Tibial nerve (tissue), 4 donors: ENCODE measurements around the gene TMBIM4. TPM values are rescaled to one million over a fixed set of nuclear protein-coding genes. Genes with fewer than 3 reads are reported as not detected.

ENCODE experiments used
- DNase-seq, 2 donors: peaks; one replicate each; pipeline ENCODE4 v3.0.0-alpha.2; 2019; ENCODE audit warnings: low spot score in 2 of 2
- H3K27ac ChIP-seq, 4 donors: fragments of 200-600 bp; sonication (generic) in 3 of 4; one replicate each; pipeline ENCODE4 v1.5.1; 2017 to 2019; ENCODE audit warnings: mild to moderate bottlenecking in 1 of 4
- H3K27me3 ChIP-seq, 2 donors: fragments of 200-600 bp; sonication (generic) in 1 of 2; one replicate each; pipeline versions ENCODE4 v1.5.1 to v1.6.0; 2017 to 2019
- H3K36me3 ChIP-seq, 3 donors: fragments of 200-600 bp; sonication (generic); one replicate each; pipeline ENCODE4 v1.5.1; 2018 to 2019
- H3K4me1 ChIP-seq, 4 donors: fragments of 200-600 bp; sonication (generic) in 3 of 4; one replicate each; pipeline ENCODE4 v1.5.1; 2017 to 2019
- H3K4me3 ChIP-seq, 4 donors: fragments of 200-600 bp; sonication (generic) in 3 of 4; one replicate each; pipeline ENCODE4 v1.5.1; 2017 to 2019; ENCODE audit warnings: mild to moderate bottlenecking in 1 of 4, moderate library complexity in 1 of 4
- H3K9me3 ChIP-seq, 4 donors: fragments of 200-600 bp; sonication (generic) in 3 of 4; one replicate each; pipeline ENCODE4 v1.5.1; 2017 to 2019
- EP300 ChIP-seq, 2 donors: sonication (generic); formaldehyde crosslinking; IDR thresholded peaks; one replicate each; pipeline ENCODE4 v1.6.1; 2017; ENCODE audit warnings: antibody characterized with exemption in 2 of 2, mild to moderate bottlenecking in 1 of 2
- POLR2A ChIP-seq, 2 donors: fragments of 450-650 bp; IDR thresholded peaks; one replicate each; pipeline ENCODE4 v1.6.1; 2017; ENCODE audit warnings: antibody characterized with exemption in 2 of 2, mild to moderate bottlenecking in 2 of 2, moderate library complexity in 2 of 2
- WGBS, 2 donors: methylation state at CpG; one replicate each; pipeline ENCODE4 v1.1.5; 2018; 5-methylcytosine and 5-hydroxymethylcytosine counted together
- total RNA-seq, 4 donors: library from RNA; depleted of rRNA; stranded (reverse); fragments of >200 nt; gene quantifications; one replicate each; pipeline ENCODE4 v1.1.0, GENCODE V29; 2016
- TF ChIP-seq, protein P1 (sequence below), 5 experiments: fragments of 200-600 bp in 3 of 5; fragments of 450-650 bp in 2 of 5; sonication (generic) in 3 of 5; IDR thresholded peaks; one replicate each; pipeline ENCODE4 v1.5.1; 2016 to 2019; ENCODE audit warnings: antibody characterized with exemption in 5 of 5, mild to moderate bottlenecking in 3 of 5, moderate library complexity in 2 of 5

TMBIM4 gene
- total RNA-seq, 4 donors from 2014 or later: 101 to 229 (median 199) TPM

DNA sequence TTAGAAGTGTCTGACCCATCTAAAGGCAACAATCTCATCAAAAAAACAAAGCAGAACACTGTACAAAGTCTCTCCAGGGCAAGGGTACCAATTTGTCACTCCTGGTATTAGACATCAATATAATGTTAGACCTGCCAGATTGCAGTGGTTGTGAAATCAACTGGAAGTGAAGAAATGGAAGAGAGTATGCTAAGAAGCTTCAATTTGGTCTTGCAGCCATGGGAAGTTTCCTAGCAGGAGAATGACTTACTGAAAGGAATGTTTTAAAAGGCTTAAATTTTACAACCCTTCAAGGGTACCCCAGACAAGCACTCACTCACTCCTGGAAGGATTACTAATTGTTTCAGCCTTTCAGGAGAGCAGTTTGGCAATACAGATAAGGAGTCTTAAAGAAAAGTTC, 58.2 kb downstream of the TMBIM4 start:
- no peaks in the 10 kb centered on the region for H3K27me3 ChIP-seq
- no peaks in the 10 kb centered on the region for H3K36me3 ChIP-seq
- TF ChIP-seq, protein P1, sequence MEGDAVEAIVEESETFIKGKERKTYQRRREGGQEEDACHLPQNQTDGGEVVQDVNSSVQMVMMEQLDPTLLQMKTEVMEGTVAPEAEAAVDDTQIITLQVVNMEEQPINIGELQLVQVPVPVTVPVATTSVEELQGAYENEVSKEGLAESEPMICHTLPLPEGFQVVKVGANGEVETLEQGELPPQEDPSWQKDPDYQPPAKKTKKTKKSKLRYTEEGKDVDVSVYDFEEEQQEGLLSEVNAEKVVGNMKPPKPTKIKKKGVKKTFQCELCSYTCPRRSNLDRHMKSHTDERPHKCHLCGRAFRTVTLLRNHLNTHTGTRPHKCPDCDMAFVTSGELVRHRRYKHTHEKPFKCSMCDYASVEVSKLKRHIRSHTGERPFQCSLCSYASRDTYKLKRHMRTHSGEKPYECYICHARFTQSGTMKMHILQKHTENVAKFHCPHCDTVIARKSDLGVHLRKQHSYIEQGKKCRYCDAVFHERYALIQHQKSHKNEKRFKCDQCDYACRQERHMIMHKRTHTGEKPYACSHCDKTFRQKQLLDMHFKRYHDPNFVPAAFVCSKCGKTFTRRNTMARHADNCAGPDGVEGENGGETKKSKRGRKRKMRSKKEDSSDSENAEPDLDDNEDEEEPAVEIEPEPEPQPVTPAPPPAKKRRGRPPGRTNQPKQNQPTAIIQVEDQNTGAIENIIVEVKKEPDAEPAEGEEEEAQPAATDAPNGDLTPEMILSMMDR (IDR thresholded peaks at IDR 0.05): no peak
- peaks cover 0 to 7% (median 2%) of the 10 kb centered on the region in 4 donors for H3K4me1 ChIP-seq
- no peaks in the 10 kb centered on the region for H3K9me3 ChIP-seq
- no peak overlapping the region for H3K4me3 ChIP-seq
- DNase-seq: no peak
- H3K27ac ChIP-seq: no peak overlapping the region

DNA sequence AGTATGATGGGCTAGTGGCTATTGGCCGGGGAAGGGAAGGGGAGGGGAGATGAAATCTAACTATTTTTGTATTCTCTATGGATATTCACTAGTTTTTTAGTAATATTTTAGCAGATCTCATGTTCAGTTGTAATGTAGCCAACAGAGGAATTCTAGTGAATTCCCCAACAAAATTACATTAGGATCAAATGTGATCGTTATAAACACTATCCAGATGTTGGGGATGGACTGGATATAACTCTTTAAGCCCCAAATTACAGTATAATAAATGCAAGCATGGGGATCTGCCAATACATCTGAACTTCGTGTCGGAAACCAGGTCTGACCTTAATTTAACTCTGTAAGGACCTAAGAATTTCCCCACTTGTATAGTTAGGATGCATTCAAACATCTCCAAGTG, 60.7 kb downstream of the TMBIM4 start:
- DNase-seq: no peak
- Histone ChIP-seq H3K9me3 (no peaks in the 10 kb centered on the region), H3K4me1 (peaks cover 0 to 7% (median 0%) of the 10 kb centered on the region in 4 donors), H3K27ac (no peak overlapping the region), H3K4me3 (no peak overlapping the region), H3K36me3 (no peaks in the 10 kb centered on the region), H3K27me3 (no peaks in the 10 kb centered on the region)
- TF ChIP-seq, protein P1 (IDR thresholded peaks at IDR 0.05): no peak
- TF ChIP-seq EP300 (IDR thresholded peaks at IDR 0.05): no peak
- no peak for TF ChIP-seq POLR2A (IDR thresholded peaks at IDR 0.05)
- 63 to 67% methylated on average over 4 of the region's 4 CpGs for WGBS, 2 donors

GRCh38 chr12:66108386-66108785, 61.4 kb downstream of the TMBIM4 start:
- no peaks in the 10 kb centered on the region for H3K36me3 ChIP-seq
- H3K9me3 ChIP-seq: no peaks in the 10 kb centered on the region
- no peak overlapping the region for H3K4me3 ChIP-seq
- no peak overlapping the region for H3K27ac ChIP-seq
- DNase-seq: no peak
- no peaks in the 10 kb centered on the region for H3K27me3 ChIP-seq
- 74 to 85% methylated on average over 1 of the region's 1 CpG for WGBS, 2 donors
- no peak for TF ChIP-seq EP300 (IDR thresholded peaks at IDR 0.05)
- peaks cover 0 to 7% (median 0%) of the 10 kb centered on the region in 4 donors for H3K4me1 ChIP-seq

DNA sequence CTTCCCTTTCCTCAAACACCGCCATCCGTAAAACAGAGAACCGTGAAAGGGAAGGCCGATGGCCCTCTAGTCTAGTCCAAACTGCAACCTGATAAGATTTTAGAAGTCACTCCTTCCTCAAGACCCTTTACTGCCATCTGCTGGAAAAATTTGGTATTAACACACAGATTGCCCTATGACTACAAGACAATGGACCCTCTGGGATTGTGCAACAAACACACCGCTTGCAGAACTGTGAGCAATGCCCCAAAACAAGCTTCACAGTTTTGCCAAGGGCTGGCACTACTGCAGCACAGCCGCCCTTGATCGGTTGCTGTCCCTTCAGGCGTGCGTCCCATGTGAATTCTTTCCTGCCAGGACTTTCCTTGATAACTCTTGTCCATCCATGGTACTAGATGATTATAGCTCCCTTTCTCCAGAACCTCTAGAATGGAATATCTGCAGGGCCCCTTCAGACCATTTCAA, 62.3 kb downstream of the TMBIM4 start:
- 24 to 25% methylated on average over 9 of the region's 9 CpGs for WGBS, 2 donors
- Histone ChIP-seq H3K4me3 (no peak overlapping the region), H3K9me3 (no peaks in the 10 kb centered on the region), H3K27ac (no peak overlapping the region), H3K27me3 (no peaks in the 10 kb centered on the region), H3K4me1 (peaks cover 0 to 7% (median 0%) of the 10 kb centered on the region in 4 donors), H3K36me3 (no peaks in the 10 kb centered on the region)
- DNase-seq: peak in 1 of 2 donors; percentile 97
- TF ChIP-seq POLR2A (IDR thresholded peaks at IDR 0.05): no peak
- TF ChIP-seq, protein P1 (IDR thresholded peaks at IDR 0.05): peak; percentile 70 to 87 (median 79)

DNA sequence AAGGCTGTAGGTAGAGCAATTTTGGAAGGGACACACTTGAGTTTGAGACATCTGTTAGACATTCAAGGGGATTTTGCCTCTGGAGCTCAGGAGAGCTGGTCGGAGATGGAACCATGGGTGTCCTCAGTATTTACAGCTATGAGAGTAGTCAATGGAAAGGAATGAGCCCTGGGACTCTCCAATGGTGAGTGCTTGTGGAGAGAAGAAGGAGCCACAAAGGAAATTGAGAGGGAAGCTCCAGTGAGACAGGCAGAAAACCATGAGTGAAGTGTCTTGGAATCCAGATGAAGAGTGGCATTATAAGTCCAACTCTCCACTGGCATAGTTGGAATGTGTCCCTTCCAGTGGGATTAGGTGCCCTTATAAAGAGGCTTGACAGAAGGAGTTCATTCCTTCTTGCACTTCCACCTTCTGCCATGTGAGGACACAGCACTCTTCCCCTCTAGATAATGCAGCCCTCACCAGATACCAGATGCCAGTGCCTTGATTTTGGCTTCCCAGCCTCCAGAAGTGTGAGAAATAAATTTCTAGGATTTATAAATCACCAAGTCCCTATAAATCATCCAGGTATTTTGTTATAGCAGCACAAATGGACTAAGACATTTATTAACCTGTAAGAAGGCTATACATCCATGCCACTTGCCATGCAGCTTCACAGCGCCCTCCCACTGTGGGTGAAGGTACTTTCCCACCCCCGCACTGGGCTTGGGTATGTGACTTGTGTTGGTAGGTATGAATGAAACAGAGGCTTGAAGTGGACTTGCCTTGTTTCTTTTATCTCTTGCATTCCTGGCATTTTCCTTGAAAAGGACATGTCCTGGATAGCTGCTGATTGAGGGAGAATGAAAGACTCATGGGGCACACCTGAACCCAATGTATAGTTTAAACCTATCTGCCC, 66.5 kb downstream of the TMBIM4 start:
- Histone ChIP-seq H3K27ac (no peak overlapping the region), H3K27me3 (no peaks in the 10 kb centered on the region), H3K4me1 (peaks cover 0 to 7% (median 0%) of the 10 kb centered on the region in 4 donors), H3K4me3 (no peak overlapping the region), H3K9me3 (peaks cover 0 to 7% (median 0%) of the 10 kb centered on the region in 4 donors), H3K36me3 (no peaks in the 10 kb centered on the region)
- TF ChIP-seq EP300 (IDR thresholded peaks at IDR 0.05) (no peak), POLR2A (IDR thresholded peaks at IDR 0.05) (no peak)
- TF ChIP-seq, protein P1 (IDR thresholded peaks at IDR 0.05): no peak
- WGBS, 2 donors: 89 to 92% methylated on average over 3 of the region's 3 CpGs
- no peak for DNase-seq
